8988T (cell line): ENCODE results near the gene SLC22A13.
"Not testable (repeated sequence)": the region's sequence is repeated elsewhere in the genome, so short reads cannot be mapped to it uniquely, and the experiment has no call there.

Source experiments
- DNase-seq: peaks from one replicate; pipeline ENCODE4 v3.0.0; 2011

SLC22A13 gene, protein sequence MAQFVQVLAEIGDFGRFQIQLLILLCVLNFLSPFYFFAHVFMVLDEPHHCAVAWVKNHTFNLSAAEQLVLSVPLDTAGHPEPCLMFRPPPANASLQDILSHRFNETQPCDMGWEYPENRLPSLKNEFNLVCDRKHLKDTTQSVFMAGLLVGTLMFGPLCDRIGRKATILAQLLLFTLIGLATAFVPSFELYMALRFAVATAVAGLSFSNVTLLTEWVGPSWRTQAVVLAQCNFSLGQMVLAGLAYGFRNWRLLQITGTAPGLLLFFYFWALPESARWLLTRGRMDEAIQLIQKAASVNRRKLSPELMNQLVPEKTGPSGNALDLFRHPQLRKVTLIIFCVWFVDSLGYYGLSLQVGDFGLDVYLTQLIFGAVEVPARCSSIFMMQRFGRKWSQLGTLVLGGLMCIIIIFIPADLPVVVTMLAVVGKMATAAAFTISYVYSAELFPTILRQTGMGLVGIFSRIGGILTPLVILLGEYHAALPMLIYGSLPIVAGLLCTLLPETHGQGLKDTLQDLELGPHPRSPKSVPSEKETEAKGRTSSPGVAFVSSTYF

DNA sequence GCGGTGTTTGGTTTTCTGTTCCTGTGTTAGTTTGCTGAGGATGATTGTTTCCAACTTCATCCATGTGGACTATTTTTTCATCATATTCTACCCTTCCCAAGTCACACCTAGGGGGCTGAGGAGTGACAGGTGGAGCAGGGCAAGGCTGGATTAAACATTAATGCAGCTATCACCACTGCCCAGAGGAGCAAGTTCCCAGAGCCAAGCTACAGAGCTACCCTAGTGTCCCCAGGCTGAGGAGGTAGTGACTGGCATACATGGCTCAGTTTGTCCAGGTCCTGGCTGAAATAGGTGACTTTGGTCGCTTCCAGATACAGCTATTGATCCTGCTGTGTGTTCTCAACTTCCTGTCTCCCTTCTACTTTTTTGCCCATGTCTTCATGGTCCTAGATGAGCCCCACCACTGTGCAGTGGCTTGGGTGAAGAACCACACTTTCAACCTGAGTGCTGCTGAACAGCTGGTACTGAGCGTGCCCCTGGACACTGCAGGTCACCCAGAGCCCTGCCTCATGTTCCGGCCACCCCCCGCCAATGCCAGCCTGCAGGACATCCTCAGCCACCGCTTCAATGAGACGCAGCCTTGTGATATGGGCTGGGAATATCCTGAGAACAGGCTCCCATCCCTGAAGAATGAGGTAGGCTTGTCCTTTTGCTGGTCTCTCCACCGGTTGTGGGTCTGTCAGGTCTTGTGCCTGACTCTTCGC lies at the start of gene SLC22A13:
SLC22A13 (plus strand) TSS at position 209 of the 704 bp plus-strand sequence; CDS start at position 258, 49 bp downstream.
- DNase-seq, result no peak

DNA sequence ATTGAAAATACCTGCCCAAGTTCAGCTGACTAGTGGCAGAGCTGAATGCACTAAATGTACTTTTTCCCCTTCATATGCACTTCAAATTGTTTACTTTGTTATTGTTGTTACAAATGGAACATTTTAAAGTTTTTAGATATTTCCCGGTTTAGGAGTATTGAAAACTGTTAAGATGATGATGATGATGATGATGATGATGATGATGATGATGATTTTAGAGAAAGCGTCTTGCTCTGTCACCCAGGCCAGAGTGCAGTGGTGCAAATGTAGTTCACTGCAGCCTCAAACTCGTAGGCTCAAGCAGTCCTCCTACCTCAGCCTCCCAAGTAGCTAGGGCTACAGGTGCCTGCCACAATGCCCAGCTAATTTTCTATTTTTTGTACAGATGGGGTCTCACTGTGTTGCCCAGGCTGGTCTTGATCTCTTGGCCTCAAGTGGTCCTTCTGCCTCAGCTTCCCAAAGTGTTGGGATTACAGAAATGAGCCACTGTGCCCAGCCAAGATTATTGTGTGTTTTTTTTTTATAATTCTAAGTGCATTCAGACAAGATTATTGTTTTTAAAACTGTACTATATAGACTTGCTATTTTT lies 45.9 kb upstream of the SLC22A13 start:
- no peak for DNase-seq

DNA sequence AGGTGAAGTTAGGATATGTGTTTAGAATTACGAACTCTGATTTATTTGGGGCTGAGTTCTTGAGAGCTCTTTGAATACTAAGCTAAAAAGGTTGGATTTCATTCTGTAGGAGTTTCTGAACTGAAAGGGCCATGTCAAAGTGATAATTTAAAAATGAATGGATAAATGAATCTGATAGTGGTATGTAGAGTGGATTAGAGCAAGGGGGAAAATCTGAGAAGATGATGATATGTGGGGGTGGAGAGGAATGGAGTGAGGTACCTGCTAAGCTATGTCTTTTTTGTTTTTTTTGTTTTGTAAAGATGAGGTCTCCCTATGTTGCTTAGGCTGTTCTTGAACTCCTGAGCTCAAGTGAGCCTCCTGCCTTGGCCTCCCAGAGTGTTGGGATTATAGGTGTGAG lies 44.6 kb upstream of the SLC22A13 start:
- no peak for DNase-seq

DNA sequence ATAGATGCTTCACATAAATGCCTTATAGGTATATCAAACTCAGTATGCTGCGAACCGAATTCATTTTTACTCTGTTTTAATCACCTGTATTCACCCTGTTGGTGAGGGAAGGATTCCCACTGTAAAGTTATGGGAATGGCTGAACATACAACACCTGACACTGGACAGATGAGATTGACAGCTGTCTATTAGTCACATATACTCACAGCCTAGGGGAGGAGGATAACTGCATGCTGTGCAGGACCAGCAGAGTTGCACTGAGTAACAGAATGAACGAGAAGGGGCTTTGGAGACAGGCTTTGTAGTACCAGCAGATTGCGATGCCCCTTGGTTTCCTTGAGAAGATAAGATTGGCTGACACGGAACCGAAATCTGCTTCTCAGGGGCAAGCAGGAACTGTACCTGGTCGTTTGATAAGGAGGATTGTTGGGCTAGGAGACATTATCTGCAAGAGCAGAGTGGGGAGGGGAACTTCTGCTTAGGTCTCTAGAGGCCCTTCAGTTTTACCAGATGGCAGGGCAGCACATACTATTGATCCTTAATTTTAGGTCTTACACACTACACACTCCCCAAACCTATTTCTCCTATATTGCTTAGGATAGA lies 43.5 kb upstream of the SLC22A13 start:
- no peak for DNase-seq

DNA sequence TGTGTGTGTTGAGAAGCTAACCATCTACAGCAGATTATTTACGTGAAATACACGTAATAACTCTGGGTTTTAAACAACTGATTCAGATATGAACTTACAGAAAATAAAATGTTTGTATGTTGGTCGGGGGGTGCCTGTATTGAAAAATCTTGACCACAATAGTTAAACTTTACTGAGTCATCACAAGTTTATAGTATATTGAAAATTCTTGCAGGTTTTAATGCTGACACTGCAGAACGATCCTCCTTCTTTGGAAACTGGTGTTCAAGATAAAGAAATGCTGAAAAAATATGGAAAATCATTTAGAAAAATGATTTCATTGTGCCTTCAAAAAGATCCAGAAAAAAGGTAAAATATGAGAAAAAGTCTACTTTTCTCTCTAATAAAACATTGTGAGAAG lies 41.3 kb upstream of the SLC22A13 start:
- no peak for DNase-seq

DNA sequence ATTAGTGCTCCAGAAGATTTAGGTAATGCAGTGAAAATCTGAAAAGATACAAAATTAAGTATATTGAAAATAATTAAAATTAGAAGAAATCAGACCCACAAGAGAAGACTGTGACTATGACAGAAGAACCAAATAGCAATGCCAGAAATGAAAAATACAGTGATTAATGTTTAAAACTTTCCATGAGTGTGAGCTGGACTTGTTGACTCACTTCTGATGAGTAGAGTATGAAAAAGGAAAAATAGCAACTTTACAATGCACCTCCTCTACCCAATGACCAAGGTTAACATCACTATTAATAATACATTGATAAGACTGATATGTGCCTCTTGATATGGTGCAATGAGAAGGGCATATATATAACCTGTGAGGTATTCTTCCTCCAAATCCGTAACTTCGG lies 39.3 kb upstream of the SLC22A13 start:
- DNase-seq, result no peak

DNA sequence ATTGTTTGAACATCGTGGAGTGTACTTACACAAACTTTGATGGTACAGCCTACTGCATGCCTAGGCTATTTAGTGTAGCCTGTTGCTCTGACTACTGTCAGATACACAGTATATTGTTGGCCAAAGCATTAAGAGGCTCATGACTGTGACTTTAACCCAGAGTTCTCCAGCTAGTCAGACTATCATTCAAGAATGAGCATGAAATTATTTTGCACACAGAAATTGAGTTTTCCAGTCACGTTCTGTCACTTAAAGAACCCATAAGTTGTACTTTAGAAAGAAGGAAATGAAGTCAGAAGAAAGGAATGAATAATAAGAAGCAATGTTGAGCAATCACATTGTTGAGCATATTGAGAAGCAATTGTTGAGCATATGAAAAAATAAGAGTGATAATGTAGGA lies 37.6 kb upstream of the SLC22A13 start:
- no peak for DNase-seq

DNA sequence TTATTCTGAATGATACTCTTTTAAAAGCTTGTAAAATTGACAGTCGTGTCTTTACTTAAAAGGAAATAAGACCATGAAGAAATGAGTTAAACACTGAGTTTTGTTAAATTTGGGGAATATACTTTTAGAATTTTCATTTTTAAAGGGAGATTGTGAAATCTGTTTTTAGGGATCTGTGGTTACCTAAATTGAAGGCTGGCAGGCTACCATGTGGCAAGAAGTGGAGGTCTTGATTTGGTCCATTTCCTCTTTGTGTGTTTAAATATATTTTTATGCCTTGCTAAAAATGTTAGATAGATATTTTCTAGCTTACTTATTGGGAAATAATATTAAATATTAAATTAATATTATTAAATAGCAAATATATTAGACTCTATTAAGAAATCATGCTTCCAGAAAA lies 36.6 kb upstream of the SLC22A13 start:
- DNase-seq, result no peak

DNA sequence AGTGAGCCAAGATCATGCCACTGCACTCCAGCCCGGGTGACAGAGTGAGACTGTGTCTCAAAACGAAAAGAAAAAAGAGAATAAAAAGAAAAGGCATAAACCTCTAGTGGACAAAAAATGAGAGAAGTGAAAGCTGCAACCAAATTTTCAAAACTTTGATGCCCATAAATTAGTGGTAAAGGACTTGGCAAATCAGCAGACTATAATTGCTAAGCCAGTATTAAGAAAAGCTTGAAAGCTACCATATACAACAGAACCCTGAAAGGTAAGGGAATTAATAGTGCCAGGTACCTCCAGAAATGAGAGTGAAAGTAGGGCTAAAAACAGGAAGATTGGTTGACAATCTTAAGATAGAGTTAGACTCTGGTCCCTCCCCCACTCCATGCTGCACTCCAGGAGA lies 32.9 kb upstream of the SLC22A13 start:
- no peak for DNase-seq

DNA sequence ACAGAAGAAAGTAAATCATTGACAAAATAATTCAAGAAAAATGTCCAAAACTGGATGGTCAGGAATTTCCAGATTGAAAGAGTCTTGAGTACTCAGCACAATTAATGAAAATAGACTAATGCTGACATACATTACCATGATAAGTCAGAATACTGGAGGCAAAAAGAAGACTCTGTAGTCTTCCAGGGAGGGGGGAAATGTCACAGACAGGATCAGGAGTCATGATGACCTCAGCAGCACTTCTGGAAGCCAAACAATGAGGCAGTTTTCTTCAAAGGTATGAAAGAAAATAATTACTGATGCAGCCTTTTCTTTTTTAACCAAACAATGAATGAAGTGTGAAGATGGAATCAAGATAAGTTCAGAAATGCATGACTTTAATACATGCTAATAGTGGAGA lies 30.1 kb upstream of the SLC22A13 start:
- DNase-seq, result no peak

DNA sequence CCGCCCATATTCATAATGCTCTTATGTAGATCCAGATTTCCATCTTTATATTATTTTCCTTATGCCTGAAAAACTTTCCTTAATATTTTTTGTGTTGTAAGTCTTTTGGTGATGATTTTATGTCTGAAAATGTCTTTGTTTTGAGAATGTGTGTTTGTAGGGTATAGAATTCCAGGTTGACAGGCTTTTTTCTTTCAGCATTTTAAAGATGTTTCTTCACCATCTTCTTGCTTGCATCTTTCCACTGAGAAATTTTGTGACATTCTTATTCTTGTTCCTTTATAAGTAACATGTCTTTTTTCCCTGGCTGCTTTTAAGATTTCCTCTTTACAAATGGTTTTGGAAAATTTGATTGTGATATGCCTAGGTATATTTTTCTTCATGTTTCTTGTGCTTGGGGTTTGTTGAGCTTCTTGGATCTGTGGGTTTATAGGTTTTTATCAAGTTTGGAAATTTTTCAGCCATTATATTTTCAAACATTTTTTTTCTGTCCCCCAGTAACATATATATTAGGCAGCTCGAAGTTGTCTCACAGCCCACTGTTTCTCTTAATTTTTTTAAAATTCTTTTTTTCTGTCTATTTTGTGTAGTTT lies 27.1 kb upstream of the SLC22A13 start:
- no peak for DNase-seq

DNA sequence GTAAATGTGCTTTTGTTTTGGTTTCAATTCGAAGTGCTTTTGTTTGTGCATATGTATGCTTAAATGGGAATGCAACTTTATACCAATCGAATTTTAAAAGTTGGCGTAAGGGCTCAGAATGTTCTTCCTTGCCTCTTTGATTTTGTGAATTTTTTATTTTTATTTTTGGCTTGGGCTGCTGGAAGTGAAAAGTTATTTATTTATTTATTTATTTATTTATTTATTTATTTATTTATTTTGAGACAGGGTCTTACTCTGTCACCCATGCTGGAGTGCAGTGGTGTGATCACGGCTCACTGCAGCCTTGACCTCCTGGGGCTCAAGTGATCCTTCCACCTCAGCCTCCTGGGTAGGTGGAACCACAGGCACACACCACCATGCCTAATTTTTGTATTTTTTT lies 22.8 kb upstream of the SLC22A13 start:
- not testable (repeated sequence) for DNase-seq

DNA sequence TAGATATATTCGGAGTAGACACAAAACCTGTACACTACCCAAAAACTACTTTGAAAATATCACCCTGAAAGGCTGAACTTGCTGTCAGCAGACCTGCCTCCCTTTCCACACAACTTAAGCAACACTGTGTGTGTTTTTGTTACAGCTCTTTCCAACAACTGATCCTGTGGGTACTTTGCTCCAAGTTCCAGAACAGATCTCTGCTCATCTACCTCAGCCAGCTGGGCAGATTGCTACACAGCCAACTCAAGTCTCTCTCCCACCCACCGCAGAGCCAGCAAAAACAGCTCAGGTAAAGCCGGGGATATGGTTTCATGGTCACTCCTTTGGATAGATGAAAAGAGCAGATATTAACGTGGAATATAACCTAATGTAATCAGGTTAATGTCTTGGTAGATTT lies 19.7 kb upstream of the SLC22A13 start:
- DNase-seq, result no peak

DNA sequence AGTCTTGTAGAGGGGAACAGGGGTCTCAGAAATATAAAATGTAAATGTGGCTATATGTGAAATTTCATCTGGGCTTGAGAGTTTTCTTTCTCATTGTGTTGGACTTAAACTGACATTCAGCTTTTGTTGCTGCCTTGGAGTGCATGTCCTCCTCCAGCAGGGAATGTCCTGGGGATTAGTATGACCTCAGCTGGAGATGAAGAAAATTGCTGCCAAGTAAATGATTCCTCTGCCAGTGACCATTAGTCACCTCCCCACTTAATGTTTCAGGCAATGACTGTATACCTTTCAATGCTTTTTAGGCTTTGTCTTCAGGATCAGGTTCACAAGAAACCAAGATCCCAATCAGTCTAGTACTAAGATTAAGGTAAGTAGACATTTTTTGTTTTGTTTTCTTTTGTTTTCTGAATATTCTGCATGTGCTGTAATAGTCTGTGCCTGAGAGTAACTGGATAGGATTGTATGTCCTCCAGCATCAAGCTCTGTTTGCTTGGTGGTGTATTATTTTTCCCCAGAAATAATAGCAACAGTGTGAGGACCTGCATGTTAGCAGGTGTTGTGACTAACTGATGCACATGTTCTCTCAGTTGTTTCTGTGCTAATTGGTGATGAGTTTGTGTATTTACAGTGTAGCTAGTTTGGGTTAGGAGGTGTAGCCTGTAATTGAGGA lies 18.1 kb upstream of the SLC22A13 start:
- DNase-seq, result no peak

DNA sequence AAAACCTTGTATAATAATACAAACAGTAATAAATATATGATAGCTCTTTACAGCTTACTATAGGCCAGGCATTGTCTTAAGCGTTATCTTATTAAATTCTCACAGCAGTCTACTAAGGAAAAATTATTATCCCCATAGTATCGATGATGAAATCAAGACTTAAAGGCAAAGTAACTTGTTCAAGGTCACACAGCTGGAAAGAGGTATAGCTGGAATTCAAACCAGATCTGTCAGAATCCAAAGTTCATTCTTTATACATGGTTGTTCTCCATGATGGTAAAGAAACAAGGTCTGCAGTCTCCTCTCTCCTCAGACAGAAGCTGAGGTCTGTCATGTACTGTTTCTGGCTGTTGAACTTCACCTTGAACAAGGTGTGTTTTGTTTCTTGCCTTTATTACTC lies 15.4 kb upstream of the SLC22A13 start:
- DNase-seq, result no peak

DNA sequence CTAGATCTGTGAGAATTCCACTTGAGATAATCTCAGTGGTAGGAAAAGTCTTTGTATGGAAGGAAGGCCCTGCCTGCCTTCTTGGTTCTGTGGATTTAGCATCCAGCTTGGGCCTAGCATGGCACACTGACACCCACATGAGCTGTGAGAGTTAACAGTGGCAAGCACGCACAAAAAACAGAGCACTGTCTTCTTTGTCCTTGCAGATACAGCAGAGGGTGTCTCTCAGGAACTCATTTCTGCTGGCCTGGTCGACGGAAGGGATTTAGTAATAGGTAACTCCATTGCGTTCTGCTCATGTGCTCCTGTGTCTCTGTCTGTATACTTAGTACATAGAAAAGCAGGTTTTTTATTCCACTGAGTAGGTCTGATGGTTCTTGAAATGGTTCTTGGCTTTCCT lies 14.4 kb upstream of the SLC22A13 start:
- DNase-seq, result no peak

DNA sequence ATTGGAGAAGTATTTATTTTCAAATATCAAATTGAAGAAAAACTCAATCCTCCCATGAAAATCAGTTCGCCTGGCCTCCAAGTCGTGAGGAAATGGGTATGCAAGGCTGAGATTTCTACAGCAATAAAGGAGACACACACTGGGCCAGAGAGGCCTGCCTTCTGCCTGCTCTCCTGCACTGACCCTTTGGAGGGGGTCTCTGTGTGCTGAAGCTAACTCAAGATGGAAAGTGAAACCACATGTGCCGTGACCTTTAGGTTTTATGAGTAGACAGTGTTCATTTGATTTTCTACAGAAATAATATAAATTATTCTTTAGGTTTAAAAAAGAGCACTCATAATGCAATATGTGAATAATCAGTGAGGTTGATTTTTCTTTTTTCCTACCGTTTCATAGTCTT lies 11.9 kb upstream of the SLC22A13 start:
- DNase-seq, result no peak

DNA sequence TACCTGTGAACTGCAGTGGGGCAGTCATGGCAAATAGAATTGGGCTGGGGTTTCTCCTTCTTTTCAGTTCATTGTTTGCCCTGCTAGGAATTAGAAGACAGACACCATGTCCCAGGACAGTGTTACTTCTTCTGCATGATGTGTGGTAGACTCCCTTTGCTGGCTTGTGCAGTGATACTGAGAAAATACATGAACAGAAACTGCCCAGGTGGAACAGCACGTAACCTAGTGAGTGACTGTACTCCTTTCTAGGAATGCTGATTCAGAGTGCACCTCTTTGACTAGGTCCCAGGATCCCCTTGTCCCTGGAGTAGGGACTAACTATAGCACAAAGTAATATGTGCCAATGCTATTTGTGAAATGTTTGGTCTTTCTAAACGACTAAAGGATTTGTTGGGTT lies 10.7 kb upstream of the SLC22A13 start:
- DNase-seq, result no peak

DNA sequence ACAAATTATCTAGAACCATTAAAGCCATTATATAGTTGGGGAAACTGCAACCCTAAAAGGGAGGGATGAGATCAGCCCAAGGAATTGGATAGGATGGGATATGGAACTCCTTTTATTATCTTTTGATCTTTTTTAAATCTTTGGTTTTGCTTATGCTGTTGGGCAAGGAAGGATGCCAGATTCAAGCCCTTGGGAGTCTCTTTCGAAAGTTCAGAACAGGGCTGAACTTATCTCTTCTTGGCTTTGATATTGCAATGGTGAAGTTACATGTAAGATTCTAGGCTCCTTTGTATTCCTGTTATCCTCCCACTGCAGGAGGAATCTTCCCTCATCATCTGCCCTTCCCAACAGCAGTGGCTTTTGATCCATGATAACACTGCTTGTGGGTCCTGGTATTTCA lies 10.0 kb upstream of the SLC22A13 start:
- DNase-seq, result no peak

DNA sequence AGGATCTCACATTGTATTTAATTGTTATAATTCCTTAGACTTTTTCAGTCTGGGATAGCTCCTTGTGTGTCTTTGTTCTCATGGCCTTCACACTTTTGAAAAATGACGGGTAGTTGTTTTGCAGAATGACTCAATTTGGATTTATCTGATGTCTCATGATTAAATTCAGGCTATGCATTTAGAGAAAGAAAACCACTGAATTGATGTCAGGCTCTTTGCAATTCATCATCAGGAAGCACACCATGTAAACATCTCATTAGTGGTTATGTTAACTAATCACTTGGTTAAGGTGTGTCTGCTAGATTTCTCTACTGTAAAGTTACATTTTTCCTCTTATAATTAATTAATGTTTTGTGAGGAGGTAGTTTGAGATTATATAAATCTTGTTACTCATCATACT lies 8.0 kb upstream of the SLC22A13 start:
- no peak for DNase-seq

DNA sequence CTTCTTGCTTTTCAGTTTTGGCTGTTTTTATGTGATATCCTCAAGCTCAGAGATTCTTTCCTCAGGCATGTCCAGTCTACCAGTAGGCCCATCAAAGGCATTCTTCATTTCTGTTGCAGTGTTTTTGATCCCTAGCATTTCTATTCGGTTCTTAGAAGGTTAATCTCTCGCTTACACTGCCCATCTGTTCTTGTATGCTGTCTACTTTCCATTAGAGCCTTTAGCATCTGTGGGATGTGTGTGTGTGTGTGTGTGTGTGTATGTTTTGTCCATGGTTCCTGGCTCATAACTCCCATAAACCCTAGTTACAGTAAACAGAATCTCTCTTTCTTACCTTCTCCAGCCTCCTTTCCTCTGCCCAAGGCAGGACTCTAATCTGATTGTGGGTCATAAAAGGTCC lies 5.1 kb upstream of the SLC22A13 start:
- no peak for DNase-seq

DNA sequence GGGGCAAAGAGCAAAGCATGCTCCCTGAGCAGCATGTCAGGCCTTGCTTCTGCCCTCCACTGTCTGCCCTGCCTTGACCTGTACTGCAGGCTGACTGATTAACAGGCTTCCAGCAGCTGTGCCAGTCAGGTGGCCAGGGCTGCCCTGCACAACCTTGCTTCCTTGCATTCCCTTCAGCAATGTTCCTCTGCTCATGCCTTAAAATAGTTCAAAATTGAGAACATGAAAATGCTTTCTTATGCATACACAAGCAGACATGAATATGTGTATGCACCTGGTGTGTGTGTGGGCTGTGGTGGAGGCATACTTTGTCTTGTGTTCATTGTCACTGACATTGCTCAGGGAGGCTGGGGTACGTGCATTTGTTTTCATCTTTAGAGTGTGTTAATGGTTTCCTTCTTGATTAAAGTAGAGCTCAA lies 1.2 kb upstream of the SLC22A13 start:
- no peak for DNase-seq
